GM15510 (cell line): ENCODE measurements around the gene ITGA1.

ENCODE experiments used
- POLR2A ChIP-seq: IDR thresholded peaks from 3 replicates; pipeline ENCODE4 v1.6.1; 2011; ENCODE audit warnings: borderline replicate concordance; ENCODE audit not compliant: insufficient read length; ENCODE audit errors: extremely low read depth

The ITGA1 gene

GRCh38 chr5:52906343-52906742 lies 118.6 kb downstream of the ITGA1 start:
- TF ChIP-seq POLR2A: no peak

GRCh38 chr5:52906845-52907244 lies 119.1 kb downstream of the ITGA1 start:
- no peak for TF ChIP-seq POLR2A

- no peak for TF ChIP-seq POLR2A
Measured at GRCh38 chr5:52909192-52909591, 121.5 kb downstream of the ITGA1 start.

GRCh38 chr5:52910071-52910470 lies 122.4 kb downstream of the ITGA1 start:
- TF ChIP-seq POLR2A: no peak

GRCh38 chr5:52915176-52915875 lies 127.6 kb downstream of the ITGA1 start:
- TF ChIP-seq POLR2A: no peak

- TF ChIP-seq POLR2A: no peak
Measured at GRCh38 chr5:52920929-52921328, 133.2 kb downstream of the ITGA1 start.

GRCh38 chr5:52922384-52922783 lies 134.7 kb downstream of the ITGA1 start:
- TF ChIP-seq POLR2A: no peak

GRCh38 chr5:52924456-52924855 lies 136.7 kb downstream of the ITGA1 start:
- no peak for TF ChIP-seq POLR2A

- no peak for TF ChIP-seq POLR2A
Measured at GRCh38 chr5:52925001-52925400, 137.3 kb downstream of the ITGA1 start.

- no peak for TF ChIP-seq POLR2A
Measured at GRCh38 chr5:52928689-52929088, 141.0 kb downstream of the ITGA1 start.

GRCh38 chr5:52938226-52938625 lies 150.5 kb downstream of the ITGA1 start:
- no peak for TF ChIP-seq POLR2A

- no peak for TF ChIP-seq POLR2A
Measured at GRCh38 chr5:52943285-52943684, 155.6 kb downstream of the ITGA1 start.

GRCh38 chr5:52943808-52944207 lies 156.1 kb downstream of the ITGA1 start:
- no peak for TF ChIP-seq POLR2A

GRCh38 chr5:52945040-52945439 lies 157.3 kb downstream of the ITGA1 start:
- no peak for TF ChIP-seq POLR2A

GRCh38 chr5:52947208-52947607 lies 159.5 kb downstream of the ITGA1 start:
- TF ChIP-seq POLR2A: no peak

- no peak for TF ChIP-seq POLR2A
Measured at GRCh38 chr5:52947851-52948250, 160.1 kb downstream of the ITGA1 start.
